DOHH2 (cell line): ENCODE results near the gene FLRT1.
A peak's percentile ranks its signal among the peaks of the same experiment; 100 is the strongest.

Experiments
- H3F3A ChIP-seq: fragments of 200-600 bp; sonication (generic), shearing (Covaris generic); 2 replicates; pipeline ENCODE4 v1.6.0; 2016; ENCODE audit warnings: antibody characterized with exemption, mild to moderate bottlenecking; ENCODE audit not compliant: control insufficient read depth, insufficient read depth
- H3K27ac ChIP-seq: fragments of 200-600 bp; sonication (generic); 2 replicates; pipeline ENCODE4 v1.5.1; 2014; ENCODE audit warnings: low read depth, mild to moderate bottlenecking, low read length, moderate library complexity
- H3K27me3 ChIP-seq: fragments of 200-600 bp; sonication (generic); 2 replicates; pipeline ENCODE4 v1.6.1; 2014; ENCODE audit warnings: mild to moderate bottlenecking, low read length, mixed read lengths; ENCODE audit not compliant: control insufficient read depth
- H3K36me3 ChIP-seq: fragments of 200-600 bp; sonication (generic); 2 replicates; pipeline ENCODE4 v1.6.1; 2014; ENCODE audit warnings: mild to moderate bottlenecking, low read length, moderate library complexity, mixed read lengths; ENCODE audit not compliant: control insufficient read depth
- H3K4me1 ChIP-seq: fragments of 200-600 bp; sonication (generic); 2 replicates; pipeline ENCODE4 v1.6.1; 2014; ENCODE audit warnings: mild to moderate bottlenecking, low read length, mixed read lengths; ENCODE audit not compliant: control insufficient read depth
- H3K4me2 ChIP-seq: fragments of 200-600 bp; sonication (generic); 2 replicates; pipeline ENCODE4 v1.6.0; 2014; ENCODE audit warnings: mild to moderate bottlenecking, low read length, moderate library complexity
- H3K4me3 ChIP-seq: fragments of 200-600 bp; sonication (generic); 2 replicates; pipeline ENCODE4 v1.5.1; 2014; ENCODE audit warnings: mild to moderate bottlenecking, low read length, mixed read lengths
- H3K79me2 ChIP-seq: fragments of 200-600 bp; sonication (generic); 2 replicates; pipeline ENCODE4 v1.6.1; 2014; ENCODE audit warnings: mild to moderate bottlenecking, low read length, mixed read lengths; ENCODE audit not compliant: control insufficient read depth
- H3K9me2 ChIP-seq: fragments of 200-600 bp; sonication (generic); replicated peaks from 2 replicates; pipeline ENCODE4 v1.6.1; 2014; ENCODE audit warnings: mild to moderate bottlenecking, low read length, mixed read lengths; ENCODE audit not compliant: control insufficient read depth
- H3K9me3 ChIP-seq: fragments of 200-600 bp; sonication (generic); 2 replicates; pipeline ENCODE4 v1.6.1; 2014; ENCODE audit warnings: antibody characterized with exemption, low read length, mixed read lengths; ENCODE audit not compliant: control insufficient read depth, insufficient read depth
- H4K20me1 ChIP-seq: fragments of 200-600 bp; sonication (generic); 2 replicates; pipeline ENCODE4 v1.6.0; 2014; ENCODE audit warnings: low read depth, mild to moderate bottlenecking, antibody characterized with exemption, low read length, moderate library complexity; ENCODE audit not compliant: control insufficient read depth, insufficient read depth
- CTCF ChIP-seq: fragments of 200-600 bp; sonication (generic); IDR thresholded peaks from one replicate; pipeline ENCODE4 v1.5.1; 2014; ENCODE audit warnings: antibody characterized with exemption, mild to moderate bottlenecking, low read depth, low read length; ENCODE audit not compliant: poor library complexity, severe bottlenecking
- EZH2phosphoT487 ChIP-seq: fragments of 200-600 bp; sonication (generic); IDR thresholded peaks from 2 replicates; pipeline ENCODE4 v1.6.1; 2017; ENCODE audit warnings: borderline replicate concordance, mild to moderate bottlenecking, antibody characterized with exemption, low read length, moderate library complexity, mixed read lengths

FLRT1 gene

GRCh38 chr11:63997104-63997700, 38.5 kb upstream of the FLRT1 start:
- H3K27ac ChIP-seq: no peak overlapping the region
- TF ChIP-seq EZH2phosphoT487 (no peak), CTCF (no peak)
- no peak overlapping the region for H3K4me3 ChIP-seq
- no peaks in the 10 kb centered on the region for H3K9me3 ChIP-seq
- no peaks in the 10 kb centered on the region for H3K27me3 ChIP-seq
- no peak overlapping the region for H3K4me2 ChIP-seq
- H4K20me1 ChIP-seq: no peaks in the 10 kb centered on the region
- H3F3A ChIP-seq: no peaks in the 10 kb centered on the region
- H3K79me2 ChIP-seq: no peaks in the 10 kb centered on the region
- H3K4me1 ChIP-seq: peaks cover 26% of the 10 kb centered on the region
- peaks cover 18% of the 10 kb centered on the region for H3K36me3 ChIP-seq
- H3K9me2 ChIP-seq: no peaks in the 10 kb centered on the region

- Histone ChIP-seq H3K4me2 (no peak overlapping the region), H3K27me3 (no peaks in the 10 kb centered on the region), H3K27ac (no peak overlapping the region), H3K79me2 (no peaks in the 10 kb centered on the region), H3K9me2 (no peaks in the 10 kb centered on the region), H3K4me1 (peaks cover 27% of the 10 kb centered on the region), H3K36me3 (peaks cover 18% of the 10 kb centered on the region), H3K9me3 (no peaks in the 10 kb centered on the region), H3F3A (no peaks in the 10 kb centered on the region), H3K4me3 (no peak overlapping the region), H4K20me1 (0 out of 2 replicates have a peak, but pooled peaks cover 3% of the 10 kb centered on the region)
- TF ChIP-seq CTCF: no peak
- no peak for TF ChIP-seq EZH2phosphoT487
Observed at GRCh38 chr11:63997801-63998337, 37.9 kb upstream of the FLRT1 start.

- Histone ChIP-seq H3K36me3 (peaks cover 18% of the 10 kb centered on the region), H3K4me2 (peak overlapping the region; percentile 57; the same call in 1 of the 2 replicates), H3K4me3 (no peak overlapping the region)
Observed at GRCh38 chr11:63998558-63999348, 37.0 kb upstream of the FLRT1 start.

More at GRCh38 chr11:63998558-63999348, 37.0 kb upstream of the FLRT1 start:
- peaks cover 27% of the 10 kb centered on the region for H3K4me1 ChIP-seq
- H4K20me1 ChIP-seq: 0 out of 2 replicates have a peak, but pooled peaks cover 4% of the 10 kb centered on the region
- H3K27me3 ChIP-seq: no peaks in the 10 kb centered on the region
- H3K79me2 ChIP-seq: no peaks in the 10 kb centered on the region
- no peaks in the 10 kb centered on the region for H3F3A ChIP-seq
- no peaks in the 10 kb centered on the region for H3K9me2 ChIP-seq
- H3K9me3 ChIP-seq: no peaks in the 10 kb centered on the region
- TF ChIP-seq CTCF (no peak), EZH2phosphoT487 (no peak)
- H3K27ac ChIP-seq: no peak overlapping the region
